Measurements from ENCODE around the gene TBC1D30.

The TBC1D30 gene

GRCh38 chr12:64889434-64890216 is 65.2 kb downstream of the TBC1D30 start:
- Histone ChIP-seq H3K36me3 (replicated peaks; ENCODE audit: insufficient read depth, low read length) (no peaks in the 10 kb centered on the region), H3K4me1 (ENCODE audit: low read length) (peaks cover 11% of the 10 kb centered on the region), H3K4me2 (ENCODE audit: low read depth, low read length) (no peak overlapping the region), H3F3A (ENCODE audit: insufficient read depth, low read length) (no peaks in the 10 kb centered on the region), H4K20me1 (ENCODE audit: insufficient read depth, low read length) (no peaks in the 10 kb centered on the region), H2AFZ (ENCODE audit: low read length) (no peak overlapping the region), H3K4me3 (ENCODE audit: low read length) (no peak overlapping the region), H3K79me2 (ENCODE audit: low read length) (no peaks in the 10 kb centered on the region), H3K27me3 (replicated peaks; ENCODE audit: insufficient read depth, low read length) (no peaks in the 10 kb centered on the region), H3K9ac (ENCODE audit: low read length) (no peak overlapping the region), H3K9me2 (replicated peaks; ENCODE audit: insufficient read depth, low read length) (no peaks in the 10 kb centered on the region), H3K27ac (ENCODE audit: low read length) (no peak overlapping the region), H3K9me3 (replicated peaks; ENCODE audit: insufficient read depth, low read length) (no peaks in the 10 kb centered on the region)
- no peak for TF ChIP-seq CTCF (IDR thresholded peaks at IDR 0.05; ENCODE audit: low read length)
- no peak for TF ChIP-seq EZH2 (optimal IDR thresholded peaks at IDR 0.05; ENCODE audit: low read depth, low read length)
- TF ChIP-seq EZH2phosphoT487 (IDR thresholded peaks at IDR 0.05; ENCODE audit: low read length) = no peak
- DNase-seq = no peak

- Histone ChIP-seq H3K9me2 (replicated peaks; ENCODE audit: insufficient read depth, low read length) (no peaks in the 10 kb centered on the region), H3K79me2 (ENCODE audit: low read length) (no peaks in the 10 kb centered on the region), H4K20me1 (ENCODE audit: insufficient read depth, low read length) (no peaks in the 10 kb centered on the region), H3K27ac (ENCODE audit: low read length) (no peak overlapping the region), H3K4me1 (ENCODE audit: low read length) (peaks cover 11% of the 10 kb centered on the region), H3K36me3 (replicated peaks; ENCODE audit: insufficient read depth, low read length) (no peaks in the 10 kb centered on the region), H3K4me2 (ENCODE audit: low read depth, low read length) (no peak overlapping the region), H2AFZ (ENCODE audit: low read length) (no peak overlapping the region), H3K9ac (ENCODE audit: low read length) (no peak overlapping the region), H3F3A (ENCODE audit: insufficient read depth, low read length) (no peaks in the 10 kb centered on the region), H3K27me3 (replicated peaks; ENCODE audit: insufficient read depth, low read length) (no peaks in the 10 kb centered on the region), H3K4me3 (ENCODE audit: low read length) (no peak overlapping the region), H3K9me3 (replicated peaks; ENCODE audit: insufficient read depth, low read length) (no peaks in the 10 kb centered on the region)
- peak; percentile 63 for DNase-seq
- TF ChIP-seq CTCF (IDR thresholded peaks at IDR 0.05; ENCODE audit: low read length) (peak; percentile 75), EZH2 (optimal IDR thresholded peaks at IDR 0.05; ENCODE audit: low read depth, low read length) (no peak)
These were observed 66.5 kb downstream of the TBC1D30 start for GRCh38 chr12:64890873-64891468.

- H3K27ac ChIP-seq (ENCODE audit: low read length) = no peak overlapping the region
- H3K9me2 ChIP-seq (replicated peaks; ENCODE audit: insufficient read depth, low read length) = no peaks in the 10 kb centered on the region
- no peaks in the 10 kb centered on the region for H3K27me3 ChIP-seq (replicated peaks; ENCODE audit: insufficient read depth, low read length)
- no peak overlapping the region for H3K4me3 ChIP-seq (ENCODE audit: low read length)
- H3K9me3 ChIP-seq (replicated peaks; ENCODE audit: insufficient read depth, low read length) = no peaks in the 10 kb centered on the region
- DNase-seq = no peak
- H3K4me2 ChIP-seq (ENCODE audit: low read depth, low read length) = no peak overlapping the region
- no peaks in the 10 kb centered on the region for H3K79me2 ChIP-seq (ENCODE audit: low read length)
- no peaks in the 10 kb centered on the region for H3K36me3 ChIP-seq (replicated peaks; ENCODE audit: insufficient read depth, low read length)
- no peaks in the 10 kb centered on the region for H4K20me1 ChIP-seq (ENCODE audit: insufficient read depth, low read length)
- no peak overlapping the region for H3K9ac ChIP-seq (ENCODE audit: low read length)
- no peak overlapping the region for H2AFZ ChIP-seq (ENCODE audit: low read length)
- H3F3A ChIP-seq (ENCODE audit: insufficient read depth, low read length) = no peaks in the 10 kb centered on the region
- peaks cover 6% of the 10 kb centered on the region for H3K4me1 ChIP-seq (ENCODE audit: low read length)
- TF ChIP-seq EZH2phosphoT487 (IDR thresholded peaks at IDR 0.05; ENCODE audit: low read length) (no peak), CTCF (IDR thresholded peaks at IDR 0.05; ENCODE audit: low read length) (no peak), EZH2 (optimal IDR thresholded peaks at IDR 0.05; ENCODE audit: low read depth, low read length) (no peak)
These were observed 67.2 kb downstream of the TBC1D30 start for GRCh38 chr12:64891629-64892028.
